Activated naive CD8-positive, alpha-beta T cell (primary cell): ENCODE results near the gene KATNBL1.
"Not testable (repeated sequence)": the region's sequence is repeated elsewhere in the genome, so short reads cannot be mapped to it uniquely, and the experiment has no call there.

Experiments used
- H3K27ac Mint-ChIP-seq: one replicate; pipeline ENCODE4 v1.8.0; 2021; ENCODE audit warnings: mixed read lengths
- H3K27me3 Mint-ChIP-seq: one replicate; pipeline ENCODE4 v1.8.0; 2021; ENCODE audit warnings: mixed read lengths
- H3K36me3 Mint-ChIP-seq: one replicate; pipeline ENCODE4 v1.8.0; 2021; ENCODE audit warnings: mixed read lengths
- H3K4me1 Mint-ChIP-seq: one replicate; pipeline ENCODE4 v1.8.0; 2021; ENCODE audit warnings: low read depth, mixed read lengths
- H3K4me3 Mint-ChIP-seq: one replicate; pipeline ENCODE4 v1.8.0; 2021; ENCODE audit warnings: mild to moderate bottlenecking, mixed read lengths
- H3K9me3 Mint-ChIP-seq: one replicate; pipeline ENCODE4 v1.8.0; 2021; ENCODE audit warnings: low read depth, mixed read lengths

Gene KATNBL1

DNA sequence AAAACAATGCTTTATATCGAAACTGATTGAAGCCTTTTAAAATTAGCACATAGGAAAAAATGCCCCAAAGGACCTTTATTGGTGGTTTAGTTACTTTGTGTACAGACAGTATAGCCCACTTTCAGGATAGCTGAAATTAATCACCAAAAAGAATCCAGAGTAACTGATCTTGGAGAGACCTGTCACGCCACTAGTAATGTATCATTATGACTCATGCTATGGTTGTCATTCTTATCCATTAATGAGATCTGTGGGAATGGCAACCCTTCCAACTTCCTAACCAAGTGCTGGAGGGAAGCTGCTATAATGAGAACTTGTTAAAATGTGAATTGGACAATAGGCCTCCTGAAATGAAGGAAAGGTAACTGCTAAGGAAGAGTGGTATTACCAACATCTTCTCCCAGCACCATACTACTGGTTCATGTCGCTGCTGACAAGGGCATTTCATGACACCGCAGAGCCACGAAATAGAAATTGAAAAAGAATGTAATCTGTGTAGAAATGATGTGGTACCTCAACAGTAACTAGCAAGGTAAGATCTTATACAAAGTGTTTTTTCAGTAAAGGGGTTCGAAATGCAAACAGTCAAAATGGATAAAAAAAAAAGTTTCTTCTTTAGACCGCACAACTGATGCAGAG lies 7.8 kb upstream of the KATNBL1 start:
- H3K36me3 Mint-ChIP-seq, result no peaks in the 10 kb centered on the region

GRCh38 chr15:34216527-34217270 lies 6.8 kb upstream of the KATNBL1 start:
- Mint-ChIP-seq H3K4me3 (no peak overlapping the region), H3K9me3 (no peaks in the 10 kb centered on the region), H3K27ac (no peak overlapping the region), H3K4me1 (no peaks in the 10 kb centered on the region), H3K27me3 (no peaks in the 10 kb centered on the region), H3K36me3 (no peaks in the 10 kb centered on the region)

More for the DNA sequence above, 7.8 kb upstream of the KATNBL1 start:
- Mint-ChIP-seq H3K9me3 (no peaks in the 10 kb centered on the region), H3K4me1 (no peaks in the 10 kb centered on the region), H3K27me3 (no peaks in the 10 kb centered on the region), H3K4me3 (no peak overlapping the region), H3K27ac (no peak overlapping the region)

DNA sequence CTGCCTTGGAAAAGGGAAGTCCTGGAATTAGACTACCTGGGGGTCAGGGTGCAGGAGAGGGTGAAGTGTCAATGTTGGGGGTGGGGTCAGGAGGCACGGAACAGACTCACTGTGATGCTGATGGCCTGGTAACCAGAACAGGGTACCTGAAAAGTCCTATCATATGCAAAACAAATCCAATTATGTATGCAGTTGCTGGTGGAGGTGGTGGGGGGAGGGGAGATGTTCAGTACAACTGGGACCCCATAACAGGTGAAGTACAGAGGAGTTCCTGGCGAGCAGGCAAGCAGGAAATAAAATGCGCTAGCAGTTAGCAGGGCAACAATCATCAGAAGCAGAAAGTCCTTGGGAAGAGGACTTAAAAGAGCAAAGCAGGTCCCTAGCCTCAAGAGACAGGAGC lies 4.2 kb upstream of the KATNBL1 start:
- no peak overlapping the region for H3K4me3 Mint-ChIP-seq
- no peak overlapping the region for H3K27ac Mint-ChIP-seq
- H3K36me3 Mint-ChIP-seq, result no peaks in the 10 kb centered on the region
- H3K4me1 Mint-ChIP-seq, result peaks cover 3% of the 10 kb centered on the region
- no peaks in the 10 kb centered on the region for H3K27me3 Mint-ChIP-seq
- H3K9me3 Mint-ChIP-seq, result no peaks in the 10 kb centered on the region

- Mint-ChIP-seq H3K4me1 (peaks cover 8% of the 10 kb centered on the region), H3K36me3 (no peaks in the 10 kb centered on the region), H3K27ac (no peak overlapping the region), H3K9me3 (no peaks in the 10 kb centered on the region), H3K27me3 (no peaks in the 10 kb centered on the region), H3K4me3 (no peak overlapping the region)
Measured at GRCh38 chr15:34213690-34214089, 3.8 kb upstream of the KATNBL1 start.

- Mint-ChIP-seq H3K36me3 (peaks cover 14% of the 10 kb centered on the region), H3K27me3 (no peaks in the 10 kb centered on the region), H3K4me1 (peaks cover 37% of the 10 kb centered on the region), H3K27ac (no peak overlapping the region), H3K9me3 (no peaks in the 10 kb centered on the region), H3K4me3 (no peak overlapping the region)
Measured at GRCh38 chr15:34206011-34206410, 3.9 kb downstream of the KATNBL1 start.

GRCh38 chr15:34203936-34204335 lies 6.0 kb downstream of the KATNBL1 start:
- Mint-ChIP-seq H3K4me3 (no peak overlapping the region), H3K36me3 (peaks cover 20% of the 10 kb centered on the region), H3K4me1 (peaks cover 35% of the 10 kb centered on the region), H3K27ac (no peak overlapping the region), H3K27me3 (no peaks in the 10 kb centered on the region), H3K9me3 (no peaks in the 10 kb centered on the region)

GRCh38 chr15:34203305-34203704 lies 6.6 kb downstream of the KATNBL1 start:
- Mint-ChIP-seq H3K4me1 (peaks cover 30% of the 10 kb centered on the region), H3K27ac (no peak overlapping the region), H3K27me3 (no peaks in the 10 kb centered on the region), H3K9me3 (no peaks in the 10 kb centered on the region), H3K36me3 (peaks cover 20% of the 10 kb centered on the region), H3K4me3 (no peak overlapping the region)

- peaks cover 32% of the 10 kb centered on the region for H3K4me1 Mint-ChIP-seq
- H3K4me3 Mint-ChIP-seq, H3K27me3 Mint-ChIP-seq, H3K36me3 Mint-ChIP-seq, H3K27ac Mint-ChIP-seq, H3K9me3 Mint-ChIP-seq: not testable (repeated sequence)
Measured at GRCh38 chr15:34193272-34193671, 16.6 kb downstream of the KATNBL1 start.

DNA sequence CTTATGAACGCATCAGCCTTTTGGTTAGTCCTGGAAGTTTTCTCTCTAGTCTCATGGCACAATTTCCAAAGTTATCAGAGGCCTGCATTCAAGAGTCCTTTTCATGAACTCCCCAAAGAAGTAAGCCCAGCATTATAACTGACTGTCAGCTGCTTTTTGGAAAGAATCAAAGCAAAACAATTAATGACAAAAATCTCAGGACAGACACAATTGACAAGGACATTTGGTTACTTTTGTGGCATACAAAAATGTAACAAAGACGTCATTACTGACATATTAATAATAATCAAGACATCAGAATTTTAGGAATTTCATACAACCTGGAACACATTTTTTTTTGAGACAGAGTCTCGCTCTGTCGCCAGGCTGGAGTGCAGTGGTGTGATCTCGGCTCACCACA lies 21.2 kb downstream of the KATNBL1 start:
- no peaks in the 10 kb centered on the region for H3K9me3 Mint-ChIP-seq
- H3K4me3 Mint-ChIP-seq, result no peak overlapping the region
- peaks cover 28% of the 10 kb centered on the region for H3K4me1 Mint-ChIP-seq
- H3K36me3 Mint-ChIP-seq, result peaks cover 6% of the 10 kb centered on the region
- no peaks in the 10 kb centered on the region for H3K27me3 Mint-ChIP-seq
- H3K27ac Mint-ChIP-seq, result no peak overlapping the region

DNA sequence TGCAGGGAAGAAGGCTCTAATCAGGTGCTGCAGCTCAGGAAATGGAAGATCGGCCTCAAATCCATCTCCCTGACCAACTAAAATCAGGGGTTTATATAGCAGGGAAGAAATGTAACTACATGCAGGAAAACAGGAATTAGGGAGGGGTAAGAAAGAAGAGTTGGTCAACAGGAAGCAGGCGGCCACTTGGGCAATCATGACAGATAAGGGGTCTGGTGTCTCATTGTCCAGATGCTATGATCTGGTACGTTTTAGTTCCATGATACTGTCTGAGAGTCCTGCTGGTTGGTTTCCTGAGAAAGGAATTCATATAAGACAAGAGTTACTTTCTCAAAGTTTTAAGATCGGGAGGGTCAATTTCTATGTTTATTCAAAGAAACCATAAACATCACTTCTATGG lies 24.2 kb downstream of the KATNBL1 start:
- H3K27ac Mint-ChIP-seq, result no peak overlapping the region
- no peaks in the 10 kb centered on the region for H3K27me3 Mint-ChIP-seq
- H3K4me1 Mint-ChIP-seq, result peaks cover 18% of the 10 kb centered on the region

DNA sequence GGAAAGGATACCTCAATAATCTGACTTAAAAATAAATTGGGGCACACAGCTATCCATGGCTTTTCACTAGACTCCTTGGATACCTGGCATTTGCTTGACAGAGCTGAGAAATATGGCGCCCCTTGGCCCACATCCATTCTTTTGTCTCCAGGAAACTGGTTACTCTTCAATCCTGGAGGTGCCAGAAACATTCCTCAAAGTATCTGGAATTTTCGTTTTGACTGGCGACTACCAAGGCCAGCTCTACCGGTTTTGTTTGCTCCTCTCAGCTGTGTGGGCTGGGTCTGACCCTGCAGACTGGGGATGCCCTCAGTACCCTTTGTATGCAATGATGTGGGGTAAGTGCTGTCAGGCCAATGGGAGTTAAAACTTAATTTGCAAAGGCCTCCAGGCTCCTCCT lies 27.0 kb downstream of the KATNBL1 start:
- H3K36me3 Mint-ChIP-seq, result peaks cover 13% of the 10 kb centered on the region
- peaks cover 13% of the 10 kb centered on the region for H3K4me1 Mint-ChIP-seq
- H3K27me3 Mint-ChIP-seq, result no peaks in the 10 kb centered on the region
- H3K9me3 Mint-ChIP-seq, result no peaks in the 10 kb centered on the region
- no peak overlapping the region for H3K27ac Mint-ChIP-seq
- H3K4me3 Mint-ChIP-seq, result no peak overlapping the region

More for the DNA sequence above, 24.2 kb downstream of the KATNBL1 start:
- H3K9me3 Mint-ChIP-seq, result no peaks in the 10 kb centered on the region
- H3K36me3 Mint-ChIP-seq, result peaks cover 8% of the 10 kb centered on the region
- no peak overlapping the region for H3K4me3 Mint-ChIP-seq

DNA sequence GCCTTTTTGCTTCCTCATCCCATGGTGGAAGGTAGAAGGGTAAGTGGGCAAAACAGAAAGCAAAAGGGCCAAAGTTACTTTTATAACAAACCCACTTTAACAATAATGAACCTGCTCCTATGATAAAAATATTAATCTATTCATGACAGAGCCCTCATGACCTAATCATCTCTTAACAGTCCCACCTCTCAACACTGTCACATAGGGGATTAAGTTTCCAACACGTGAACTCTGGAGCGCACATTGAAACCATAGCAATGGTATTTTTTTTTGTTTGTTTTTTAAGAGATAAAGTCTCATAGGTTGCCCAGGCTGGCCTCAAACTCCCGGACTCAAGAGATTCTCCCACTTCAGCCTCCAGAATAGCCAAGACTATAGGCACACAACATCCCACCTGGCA lies 30.7 kb downstream of the KATNBL1 start:
- Mint-ChIP-seq H3K9me3 (peaks cover 2% of the 10 kb centered on the region), H3K36me3 (peaks cover 18% of the 10 kb centered on the region), H3K4me1 (peaks cover 8% of the 10 kb centered on the region), H3K4me3 (no peak overlapping the region), H3K27me3 (no peaks in the 10 kb centered on the region), H3K27ac (no peak overlapping the region)

- H3K27me3 Mint-ChIP-seq, H3K4me3 Mint-ChIP-seq, H3K27ac Mint-ChIP-seq: not testable (repeated sequence)
- Mint-ChIP-seq H3K36me3 (peaks cover 31% of the 10 kb centered on the region), H3K4me1 (peaks cover 32% of the 10 kb centered on the region), H3K9me3 (peaks cover 17% of the 10 kb centered on the region)
Measured at GRCh38 chr15:34165987-34166573, 43.8 kb downstream of the KATNBL1 start.

DNA sequence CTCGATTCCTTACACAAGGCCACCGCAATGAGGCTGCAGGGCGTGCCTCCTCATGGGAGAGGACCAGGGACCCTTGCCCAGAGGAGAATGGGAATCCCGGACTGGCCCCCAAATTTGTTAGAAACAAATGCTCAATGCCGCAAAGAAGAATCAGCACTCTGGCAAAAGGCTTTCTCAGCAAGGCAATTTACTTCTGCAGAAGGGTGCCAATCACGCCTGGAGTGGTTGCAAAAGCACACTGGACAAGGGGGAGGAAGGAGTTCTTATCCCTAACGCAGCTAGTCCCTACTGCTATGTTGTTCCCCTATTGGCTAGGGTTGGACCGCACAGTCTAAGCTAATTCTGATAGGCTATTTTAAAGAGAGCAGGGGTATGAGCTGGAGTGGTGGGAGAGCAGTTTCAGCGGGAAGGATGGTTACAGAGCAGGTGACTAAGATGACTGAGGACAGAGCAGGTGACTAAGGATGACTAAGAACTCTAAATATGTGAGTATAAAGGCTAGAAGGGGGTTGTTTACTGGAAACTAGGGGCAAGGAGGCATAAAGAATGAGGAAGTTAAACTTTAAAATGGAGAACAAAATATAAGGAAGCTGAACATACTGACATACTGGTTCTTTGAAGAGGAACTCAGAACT lies 48.5 kb downstream of the KATNBL1 start:
- Mint-ChIP-seq H3K27ac (no peak overlapping the region), H3K9me3 (peaks cover 4% of the 10 kb centered on the region), H3K36me3 (peaks cover 54% of the 10 kb centered on the region), H3K27me3 (no peaks in the 10 kb centered on the region), H3K4me1 (peaks cover 3% of the 10 kb centered on the region), H3K4me3 (no peak overlapping the region)

- Mint-ChIP-seq H3K27ac (no peak overlapping the region), H3K36me3 (peaks cover 59% of the 10 kb centered on the region), H3K4me3 (no peak overlapping the region), H3K4me1 (peaks cover 3% of the 10 kb centered on the region), H3K27me3 (no peaks in the 10 kb centered on the region), H3K9me3 (peaks cover 4% of the 10 kb centered on the region)
Measured at GRCh38 chr15:34160735-34161134, 49.2 kb downstream of the KATNBL1 start.
